ENCODE results near the gene CYP4Z1.
"Not testable (repeated sequence)": the region's sequence is repeated elsewhere in the genome, so short reads cannot be mapped to it uniquely, and the experiment has no call there.

The CYP4Z1 gene

DNA sequence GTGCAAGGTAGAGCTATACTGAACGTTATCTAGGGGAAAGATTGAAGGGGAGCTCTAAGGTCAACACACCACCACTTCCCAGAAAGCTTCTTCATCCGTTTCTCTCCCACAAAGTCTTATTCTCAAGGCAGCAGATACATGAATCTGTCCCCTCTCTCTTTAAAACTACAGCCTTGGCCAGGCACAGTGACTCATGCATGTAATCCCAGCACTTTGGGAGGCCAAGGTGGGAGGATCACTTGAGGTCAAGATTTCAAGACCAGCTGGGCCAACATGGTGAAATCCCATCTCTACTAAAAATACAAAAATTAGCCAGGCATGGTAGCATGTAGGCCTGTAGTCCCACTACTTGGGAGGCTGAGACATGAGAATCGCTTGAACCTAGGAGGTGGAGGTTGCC is 35.4 kb upstream of the CYP4Z1 start:
- Histone ChIP-seq H3K4me3 (ENCODE audit: insufficient read length, low read depth) (no peak overlapping the region), H3K27me3 (ENCODE audit: insufficient read depth, insufficient read length) (no peaks in the 10 kb centered on the region), H3K36me3 (ENCODE audit: insufficient read depth, insufficient read length, low read length) (no peaks in the 10 kb centered on the region), H3K9me3 (ENCODE audit: insufficient read depth, low read length) (no peaks in the 10 kb centered on the region), H3K4me1 (ENCODE audit: insufficient read depth, insufficient read length) (no peaks in the 10 kb centered on the region), H3K9ac (ENCODE audit: insufficient read length, low read depth) (no peak overlapping the region)
- TF ChIP-seq SUZ12 (IDR thresholded peaks at IDR 0.05; ENCODE audit: extremely low read depth, insufficient read depth, insufficient read length) (no peak), ZNF274 (IDR thresholded peaks at IDR 0.05; ENCODE audit: low read depth, low read length) (no peak), YY1 (IDR thresholded peaks at IDR 0.05; ENCODE audit: insufficient read depth, insufficient read length) (no peak)
- no peak for DNase-seq (ENCODE audit: low read depth, low spot score)

DNA sequence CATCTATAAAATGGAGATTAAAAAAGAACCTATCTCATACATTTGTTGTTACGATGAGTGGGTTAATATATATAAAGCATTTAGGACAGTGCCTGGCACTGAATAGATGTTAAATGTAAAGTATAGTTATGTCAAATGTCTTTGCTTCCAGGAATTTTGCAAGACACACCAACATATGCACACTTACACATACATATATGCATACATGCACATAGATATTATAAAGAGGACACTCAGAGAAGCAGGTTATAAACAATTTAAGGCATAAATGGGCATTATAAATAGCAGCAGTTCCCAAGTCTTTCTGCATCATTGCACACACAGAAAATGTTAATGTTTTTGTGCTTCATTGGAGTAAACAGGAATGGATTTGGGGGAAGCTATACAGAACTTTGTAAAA is 30.3 kb upstream of the CYP4Z1 start:
- no peaks in the 10 kb centered on the region for H3K27me3 ChIP-seq (ENCODE audit: insufficient read depth, insufficient read length)
- H3K36me3 ChIP-seq (ENCODE audit: insufficient read depth, insufficient read length, low read length): no peaks in the 10 kb centered on the region
- TF ChIP-seq YY1 (IDR thresholded peaks at IDR 0.05; ENCODE audit: insufficient read depth, insufficient read length) (no peak), SUZ12 (IDR thresholded peaks at IDR 0.05; ENCODE audit: extremely low read depth, insufficient read depth, insufficient read length) (no peak), ZNF274 (IDR thresholded peaks at IDR 0.05; ENCODE audit: low read depth, low read length) (no peak)

DNA sequence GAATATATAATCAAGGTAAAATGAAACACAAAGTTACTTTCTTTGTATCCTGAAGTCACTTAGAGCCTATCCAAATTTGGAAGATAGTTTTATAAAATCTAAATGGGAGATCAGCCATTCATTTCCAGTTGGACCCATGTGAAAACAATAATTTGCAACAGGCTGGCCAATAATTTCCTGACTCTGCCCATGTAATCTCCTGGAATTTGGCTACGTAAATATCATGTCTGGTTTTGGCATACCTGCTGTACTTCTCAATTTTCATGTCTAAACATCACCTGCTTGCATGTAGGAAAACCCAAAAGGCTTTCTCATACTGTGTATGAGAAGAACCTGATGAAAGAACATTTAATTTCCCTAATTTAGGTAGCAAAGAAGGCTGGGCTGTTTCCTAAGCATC is 7.7 kb upstream of the CYP4Z1 start:
- H3K4me3 ChIP-seq (ENCODE audit: insufficient read length, low read depth): no peak overlapping the region
- TF ChIP-seq ZNF274 (IDR thresholded peaks at IDR 0.05; ENCODE audit: low read depth, low read length) (no peak), SUZ12 (IDR thresholded peaks at IDR 0.05; ENCODE audit: extremely low read depth, insufficient read depth, insufficient read length) (no peak), YY1 (IDR thresholded peaks at IDR 0.05; ENCODE audit: insufficient read depth, insufficient read length) (no peak)

More for the DNA sequence above, 30.3 kb upstream of the CYP4Z1 start:
- no peaks in the 10 kb centered on the region for H3K9me3 ChIP-seq (ENCODE audit: insufficient read depth, low read length)
- H3K9ac ChIP-seq (ENCODE audit: insufficient read length, low read depth): no peak overlapping the region
- no peak overlapping the region for H3K4me3 ChIP-seq (ENCODE audit: insufficient read length, low read depth)
- no peaks in the 10 kb centered on the region for H3K4me1 ChIP-seq (ENCODE audit: insufficient read depth, insufficient read length)
- no peak for DNase-seq (ENCODE audit: low read depth, low spot score)

DNA sequence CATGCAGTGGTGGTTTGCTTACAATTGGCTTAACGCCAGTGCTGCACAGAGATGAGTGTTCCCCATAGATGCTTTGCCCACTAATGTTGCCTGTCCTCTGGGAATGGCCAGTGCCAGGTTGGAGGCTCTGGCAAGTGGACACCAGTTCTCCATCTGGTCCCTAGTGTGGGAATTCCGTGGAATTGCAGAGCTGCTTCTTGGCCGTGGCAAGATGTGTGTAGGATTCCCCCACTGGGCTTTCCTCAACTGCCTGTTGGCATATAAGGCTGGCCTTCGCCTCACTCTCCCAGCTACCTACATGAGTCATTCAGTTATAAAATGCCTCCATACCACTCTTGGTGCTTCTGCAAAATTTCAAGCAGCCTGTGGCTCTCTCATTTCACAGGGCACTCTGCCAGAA is 2.0 kb downstream of the CYP4Z1 start:
- H3K36me3 ChIP-seq (ENCODE audit: insufficient read depth, insufficient read length, low read length); DNase-seq (ENCODE audit: low read depth, low spot score); H3K4me3 ChIP-seq (ENCODE audit: insufficient read length, low read depth); H3K27me3 ChIP-seq (ENCODE audit: insufficient read depth, insufficient read length); H3K4me1 ChIP-seq (ENCODE audit: insufficient read depth, insufficient read length); H3K9ac ChIP-seq (ENCODE audit: insufficient read length, low read depth); H3K9me3 ChIP-seq (ENCODE audit: insufficient read depth, low read length): not testable (repeated sequence)

More for the DNA sequence above, 7.7 kb upstream of the CYP4Z1 start:
- peaks cover 4% of the 10 kb centered on the region; the same call in 1 of the 2 replicates for H3K9me3 ChIP-seq (ENCODE audit: insufficient read depth, low read length)
- no peaks in the 10 kb centered on the region for H3K27me3 ChIP-seq (ENCODE audit: insufficient read depth, insufficient read length)
- no peak for DNase-seq (ENCODE audit: low read depth, low spot score)
- H3K36me3 ChIP-seq (ENCODE audit: insufficient read depth, insufficient read length, low read length): no peaks in the 10 kb centered on the region
- no peak overlapping the region for H3K9ac ChIP-seq (ENCODE audit: insufficient read length, low read depth)
- H3K4me1 ChIP-seq (ENCODE audit: insufficient read depth, insufficient read length): no peaks in the 10 kb centered on the region

DNA sequence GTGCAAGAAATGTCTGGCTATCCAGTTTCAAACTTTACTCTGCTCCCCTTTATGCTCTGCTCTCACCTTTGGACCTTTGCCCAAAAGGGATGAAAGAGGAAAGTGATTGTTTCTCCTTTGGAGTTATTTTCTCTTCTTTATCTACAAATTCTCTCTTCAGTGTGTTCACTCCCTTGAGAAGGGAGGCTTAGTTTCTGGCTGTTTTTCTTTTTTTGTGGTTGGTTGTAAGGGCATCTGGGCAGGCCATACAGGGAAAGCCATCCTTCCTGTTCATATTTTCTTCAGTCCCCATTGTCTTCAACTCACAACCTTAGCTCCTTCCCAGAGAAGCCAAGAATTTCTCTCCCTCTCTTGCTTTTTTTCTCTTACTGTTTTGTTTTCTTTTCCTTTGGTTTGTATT is 2.5 kb downstream of the CYP4Z1 start:
- not testable (repeated sequence) for H3K27me3 ChIP-seq (ENCODE audit: insufficient read depth, insufficient read length); H3K4me1 ChIP-seq (ENCODE audit: insufficient read depth, insufficient read length); H3K9me3 ChIP-seq (ENCODE audit: insufficient read depth, low read length); H3K36me3 ChIP-seq (ENCODE audit: insufficient read depth, insufficient read length, low read length); H3K4me3 ChIP-seq (ENCODE audit: insufficient read length, low read depth); DNase-seq (ENCODE audit: low read depth, low spot score); H3K9ac ChIP-seq (ENCODE audit: insufficient read length, low read depth)

DNA sequence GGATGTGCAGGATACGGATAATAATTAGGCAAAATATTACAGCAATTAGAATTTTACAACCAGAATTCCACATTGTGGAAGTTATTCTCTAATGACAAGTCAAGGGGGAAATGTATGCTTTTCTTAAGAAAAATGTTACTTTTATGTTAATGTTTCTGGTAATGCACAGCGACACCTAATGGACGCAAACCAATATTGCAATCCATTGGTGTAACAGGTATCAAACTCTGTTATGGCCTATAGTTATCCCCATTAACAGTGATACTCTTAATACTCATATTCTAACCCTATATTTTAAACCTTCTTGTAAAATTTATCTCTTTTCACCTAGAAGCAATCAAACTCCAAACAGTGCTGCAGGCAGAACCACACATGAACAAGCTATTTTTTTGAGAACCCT is 22.3 kb downstream of the CYP4Z1 start:
- H3K4me1 ChIP-seq (ENCODE audit: insufficient read depth, insufficient read length); H3K36me3 ChIP-seq (ENCODE audit: insufficient read depth, insufficient read length, low read length); H3K4me3 ChIP-seq (ENCODE audit: insufficient read length, low read depth); H3K27me3 ChIP-seq (ENCODE audit: insufficient read depth, insufficient read length); H3K9me3 ChIP-seq (ENCODE audit: insufficient read depth, low read length); H3K9ac ChIP-seq (ENCODE audit: insufficient read length, low read depth): not testable (repeated sequence)
- peak; percentile 13 for DNase-seq (ENCODE audit: low read depth, low spot score)

DNA sequence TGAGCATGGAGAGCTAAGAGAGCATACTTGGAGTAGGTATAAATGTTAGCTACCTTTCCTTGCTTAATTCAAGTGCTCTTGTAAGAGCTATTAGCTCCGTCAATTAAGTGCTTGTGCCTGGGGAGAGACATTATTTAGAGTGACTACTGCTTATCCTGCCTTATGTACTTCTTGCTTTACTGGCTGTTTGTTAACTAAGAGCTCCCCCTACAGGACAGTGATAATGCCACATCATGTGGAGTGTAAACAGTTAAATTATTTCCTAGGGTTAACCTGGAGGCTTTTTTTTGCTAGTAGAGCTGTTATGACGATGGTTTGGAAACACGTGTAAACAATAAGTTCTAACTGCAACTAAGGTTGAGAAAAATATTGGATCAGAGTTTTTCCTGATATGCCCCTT is 24.4 kb downstream of the CYP4Z1 start:
- not testable (repeated sequence) for H3K9me3 ChIP-seq (ENCODE audit: insufficient read depth, low read length); H3K4me3 ChIP-seq (ENCODE audit: insufficient read length, low read depth); H3K9ac ChIP-seq (ENCODE audit: insufficient read length, low read depth)

DNA sequence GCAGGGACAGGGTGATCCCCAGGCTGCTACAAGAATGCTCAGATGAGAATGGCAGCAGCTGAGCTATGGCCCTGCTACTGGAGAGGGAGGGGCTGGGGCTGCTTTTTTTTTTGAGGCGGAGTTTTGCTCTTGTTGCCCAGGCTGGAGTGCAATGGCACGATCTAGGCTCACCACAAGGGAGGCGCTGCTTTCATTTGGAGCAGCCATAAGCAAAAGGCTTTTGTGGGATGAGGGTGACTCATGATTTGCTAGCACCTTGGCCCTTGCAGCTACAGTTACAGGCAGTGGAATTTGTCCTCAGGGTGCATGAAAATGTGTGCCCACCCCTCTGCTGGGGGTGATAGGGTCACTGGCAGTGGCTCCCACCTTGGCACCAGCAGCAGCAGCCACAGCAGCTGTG is 37.8 kb downstream of the CYP4Z1 start:
- no peaks in the 10 kb centered on the region for H3K36me3 ChIP-seq (ENCODE audit: insufficient read depth, insufficient read length, low read length)
- no peak overlapping the region for H3K9ac ChIP-seq (ENCODE audit: insufficient read length, low read depth)
- H3K4me3 ChIP-seq (ENCODE audit: insufficient read length, low read depth): no peak overlapping the region
- H3K27me3 ChIP-seq (ENCODE audit: insufficient read depth, insufficient read length): no peaks in the 10 kb centered on the region
- TF ChIP-seq ZNF274 (IDR thresholded peaks at IDR 0.05; ENCODE audit: low read depth, low read length) (no peak), SUZ12 (IDR thresholded peaks at IDR 0.05; ENCODE audit: extremely low read depth, insufficient read depth, insufficient read length) (no peak), YY1 (IDR thresholded peaks at IDR 0.05; ENCODE audit: insufficient read depth, insufficient read length) (no peak)
- H3K9me3 ChIP-seq (ENCODE audit: insufficient read depth, low read length): no peaks in the 10 kb centered on the region
- H3K4me1 ChIP-seq (ENCODE audit: insufficient read depth, insufficient read length): peaks cover 3% of the 10 kb centered on the region
- DNase-seq (ENCODE audit: low read depth, low spot score): no peak

More for the DNA sequence above, 24.4 kb downstream of the CYP4Z1 start:
- not testable (repeated sequence) for H3K36me3 ChIP-seq (ENCODE audit: insufficient read depth, insufficient read length, low read length); H3K4me1 ChIP-seq (ENCODE audit: insufficient read depth, insufficient read length); H3K27me3 ChIP-seq (ENCODE audit: insufficient read depth, insufficient read length); DNase-seq (ENCODE audit: low read depth, low spot score)
